T-helper 17 cell (primary cell): Measurements from ENCODE around the gene TDRD7. TPM values are rescaled to one million over a fixed set of nuclear protein-coding genes. Genes with fewer than 3 reads are reported as not detected.

Experiments used
- ATAC-seq: fragments of 150-1000 bp; cut with Tn5 transposase; 2 replicates; pipeline ENCODE4 v1.10.0; 2021; ENCODE audit warnings: mild to moderate bottlenecking, moderate library complexity
- DNase-seq, 3 donors: peaks; one replicate each; pipeline versions ENCODE4 v3.0.0 to v3.0.0-alpha.2; 2020 to 2021
- H3K9me3 ChIP-seq: one replicate; pipeline ENCODE4 v1.7.0; 2013; ENCODE audit warnings: low read length, mild to moderate bottlenecking; ENCODE audit not compliant: control insufficient read depth, poor library complexity, severe bottlenecking
- H3K27ac Mint-ChIP-seq: one replicate; pipeline ENCODE4 v1.8.0; 2022; ENCODE audit warnings: mild to moderate bottlenecking, moderate library complexity, mixed read lengths
- H3K27me3 Mint-ChIP-seq: one replicate; pipeline ENCODE4 v1.8.0; 2022; ENCODE audit warnings: mixed read lengths
- H3K36me3 Mint-ChIP-seq: one replicate; pipeline ENCODE4 v1.8.0; 2022; ENCODE audit warnings: low read depth, mixed read lengths
- H3K4me1 Mint-ChIP-seq: one replicate; pipeline ENCODE4 v1.8.0; 2022; ENCODE audit warnings: mild to moderate bottlenecking, mixed read lengths
- H3K4me3 Mint-ChIP-seq: one replicate; pipeline ENCODE4 v1.8.0; 2022; ENCODE audit warnings: mild to moderate bottlenecking, moderate library complexity, mixed read lengths
- total RNA-seq, 4 donors: library from RNA in 2 of 4; stranded (reverse) in 2 of 4; gene quantifications; one replicate each; pipeline ENCODE4 v1.2.3 and lab custom pipeline; 2022 to 2026

Gene TDRD7
- total RNA-seq, 2 donors from 2014 or later, result 8.5 to 10.4 TPM

- no peak for ATAC-seq
- peaks cover 7% of the 10 kb centered on the region for H3K36me3 Mint-ChIP-seq
- no peak overlapping the region for H3K27ac Mint-ChIP-seq
- no peaks in the 10 kb centered on the region for H3K4me1 Mint-ChIP-seq
- H3K4me3 Mint-ChIP-seq, result no peak overlapping the region
- no peaks in the 10 kb centered on the region for H3K9me3 ChIP-seq
- no peak for DNase-seq
- H3K27me3 Mint-ChIP-seq, result no peaks in the 10 kb centered on the region
Observed at GRCh38 chr9:97374811-97375210, 37.1 kb upstream of the TDRD7 start.

- H3K36me3 Mint-ChIP-seq, result peaks cover 2% of the 10 kb centered on the region
Observed at GRCh38 chr9:97376902-97377301, 35.0 kb upstream of the TDRD7 start.

GRCh38 chr9:97382099-97382718, 29.7 kb upstream of the TDRD7 start:
- no peak for ATAC-seq
- H3K9me3 ChIP-seq, result no peaks in the 10 kb centered on the region
- H3K36me3 Mint-ChIP-seq, result peaks cover 2% of the 10 kb centered on the region
- peak overlapping the region; percentile 32 for H3K27ac Mint-ChIP-seq
- H3K4me1 Mint-ChIP-seq, result peaks cover 4% of the 10 kb centered on the region
- DNase-seq, result no peak
- peaks cover 16% of the 10 kb centered on the region for H3K27me3 Mint-ChIP-seq
- no peak overlapping the region for H3K4me3 Mint-ChIP-seq

More at GRCh38 chr9:97376902-97377301, 35.0 kb upstream of the TDRD7 start:
- ATAC-seq (no peak), DNase-seq (no peak)
- H3K27ac Mint-ChIP-seq, result no peak overlapping the region
- H3K27me3 Mint-ChIP-seq, result no peaks in the 10 kb centered on the region
- H3K9me3 ChIP-seq, result no peaks in the 10 kb centered on the region
- H3K4me3 Mint-ChIP-seq, result no peak overlapping the region
- H3K4me1 Mint-ChIP-seq, result no peaks in the 10 kb centered on the region

- no peak for DNase-seq
- no peak overlapping the region for H3K4me3 Mint-ChIP-seq
- peaks cover 28% of the 10 kb centered on the region for H3K27me3 Mint-ChIP-seq
- no peak for ATAC-seq
- H3K9me3 ChIP-seq, result no peaks in the 10 kb centered on the region
- peaks cover 13% of the 10 kb centered on the region for H3K4me1 Mint-ChIP-seq
- H3K36me3 Mint-ChIP-seq, result peaks cover 2% of the 10 kb centered on the region
- no peak overlapping the region for H3K27ac Mint-ChIP-seq
Observed at GRCh38 chr9:97384406-97385262, 27.3 kb upstream of the TDRD7 start.

GRCh38 chr9:97385626-97386264, 26.2 kb upstream of the TDRD7 start:
- H3K36me3 Mint-ChIP-seq, result no peaks in the 10 kb centered on the region
- no peaks in the 10 kb centered on the region for H3K9me3 ChIP-seq
- H3K27ac Mint-ChIP-seq, result no peak overlapping the region
- peaks cover 13% of the 10 kb centered on the region for H3K4me1 Mint-ChIP-seq
- peaks cover 28% of the 10 kb centered on the region for H3K27me3 Mint-ChIP-seq
- DNase-seq (no peak), ATAC-seq (no peak)
- no peak overlapping the region for H3K4me3 Mint-ChIP-seq

- peaks cover 13% of the 10 kb centered on the region for H3K4me1 Mint-ChIP-seq
- H3K4me3 Mint-ChIP-seq, result no peak overlapping the region
- ATAC-seq (no peak), DNase-seq (no peak)
- H3K27me3 Mint-ChIP-seq, result peaks cover 28% of the 10 kb centered on the region
- no peaks in the 10 kb centered on the region for H3K9me3 ChIP-seq
- no peak overlapping the region for H3K27ac Mint-ChIP-seq
- no peaks in the 10 kb centered on the region for H3K36me3 Mint-ChIP-seq
Observed at GRCh38 chr9:97386265-97386633, 25.6 kb upstream of the TDRD7 start.

- Mint-ChIP-seq H3K4me3 (peak overlapping the region; percentile 50), H3K27ac (peak overlapping the region; percentile 37), H3K36me3 (no peaks in the 10 kb centered on the region), H3K27me3 (peaks cover 32% of the 10 kb centered on the region), H3K4me1 (peaks cover 13% of the 10 kb centered on the region)
- peak; percentile 49 to 61 (median 52) for DNase-seq
- ATAC-seq, result peak; percentile 62
- H3K9me3 ChIP-seq, result no peaks in the 10 kb centered on the region
Observed at GRCh38 chr9:97386733-97387503, 25.0 kb upstream of the TDRD7 start.

- Mint-ChIP-seq H3K4me3 (no peak overlapping the region), H3K27me3 (peaks cover 32% of the 10 kb centered on the region), H3K27ac (no peak overlapping the region), H3K36me3 (no peaks in the 10 kb centered on the region), H3K4me1 (peaks cover 13% of the 10 kb centered on the region)
- no peak for ATAC-seq
- DNase-seq, result no peak
- no peaks in the 10 kb centered on the region for H3K9me3 ChIP-seq
Observed at GRCh38 chr9:97387504-97387886, 24.4 kb upstream of the TDRD7 start.

GRCh38 chr9:97387936-97388684, 23.8 kb upstream of the TDRD7 start:
- no peaks in the 10 kb centered on the region for H3K36me3 Mint-ChIP-seq
- H3K9me3 ChIP-seq, result no peaks in the 10 kb centered on the region
- peaks cover 13% of the 10 kb centered on the region for H3K4me1 Mint-ChIP-seq
- peaks cover 32% of the 10 kb centered on the region for H3K27me3 Mint-ChIP-seq
- peak overlapping the region; percentile 39 for H3K4me3 Mint-ChIP-seq
- ATAC-seq, result no peak
- H3K27ac Mint-ChIP-seq, result peak overlapping the region; percentile 67
- no peak for DNase-seq

GRCh38 chr9:97388721-97389238, 23.1 kb upstream of the TDRD7 start:
- DNase-seq, result peak in 1 of 3 donors; percentile 15
- no peaks in the 10 kb centered on the region for H3K9me3 ChIP-seq
- peak; percentile 84 for ATAC-seq
- H3K27ac Mint-ChIP-seq, result peak overlapping the region; percentile 67
- H3K4me1 Mint-ChIP-seq, result peaks cover 13% of the 10 kb centered on the region
- no peaks in the 10 kb centered on the region for H3K36me3 Mint-ChIP-seq
- H3K4me3 Mint-ChIP-seq, result peak overlapping the region; percentile 39
- H3K27me3 Mint-ChIP-seq, result peaks cover 32% of the 10 kb centered on the region

- no peak overlapping the region for H3K4me3 Mint-ChIP-seq
- H3K9me3 ChIP-seq, result no peaks in the 10 kb centered on the region
- peaks cover 13% of the 10 kb centered on the region for H3K4me1 Mint-ChIP-seq
- peak overlapping the region; percentile 67 for H3K27ac Mint-ChIP-seq
- H3K27me3 Mint-ChIP-seq, result peaks cover 32% of the 10 kb centered on the region
- ATAC-seq, result no peak
- H3K36me3 Mint-ChIP-seq, result no peaks in the 10 kb centered on the region
- DNase-seq, result no peak
Observed at GRCh38 chr9:97389249-97389648, 22.6 kb upstream of the TDRD7 start.

GRCh38 chr9:97390791-97391406, 21.0 kb upstream of the TDRD7 start:
- H3K9me3 ChIP-seq, result no peaks in the 10 kb centered on the region
- no peak for DNase-seq
- ATAC-seq, result no peak
- H3K36me3 Mint-ChIP-seq, result no peaks in the 10 kb centered on the region
- H3K27me3 Mint-ChIP-seq, result peaks cover 28% of the 10 kb centered on the region
- H3K4me1 Mint-ChIP-seq, result peaks cover 13% of the 10 kb centered on the region
- no peak overlapping the region for H3K4me3 Mint-ChIP-seq
- H3K27ac Mint-ChIP-seq, result no peak overlapping the region
